Effector memory CD4-positive, alpha-beta T cell (primary cell): Measurements from ENCODE around the gene RIMS3.

Experiments used
- DNase-seq, 3 donors: peaks; one replicate each; pipeline ENCODE4 v3.0.0-alpha.2; 2020
- H3K27ac ChIP-seq: 2 replicates; pipeline ENCODE4 v1.7.0; 2013; ENCODE audit warnings: mild to moderate bottlenecking, low read length, moderate library complexity; ENCODE audit not compliant: insufficient read depth, poor library complexity, severe bottlenecking
- H3K27me3 ChIP-seq: replicated peaks from 2 replicates; pipeline ENCODE4 v1.7.0; 2013; ENCODE audit warnings: mild to moderate bottlenecking, low read length; ENCODE audit not compliant: insufficient read depth, control insufficient read depth, poor library complexity, severe bottlenecking
- H3K36me3 ChIP-seq: 2 replicates; pipeline ENCODE4 v1.7.0; 2013; ENCODE audit warnings: mild to moderate bottlenecking, low read length, moderate library complexity; ENCODE audit not compliant: control insufficient read depth, insufficient read depth
- H3K4me1 ChIP-seq: 2 replicates; pipeline ENCODE4 v1.7.0; 2013; ENCODE audit warnings: low read length, mild to moderate bottlenecking; ENCODE audit not compliant: control insufficient read depth, insufficient read depth, poor library complexity, severe bottlenecking
- H3K4me3 ChIP-seq: 2 replicates; pipeline ENCODE4 v1.7.0; 2013; ENCODE audit warnings: low read length, low read depth, mild to moderate bottlenecking; ENCODE audit not compliant: insufficient read depth, poor library complexity, severe bottlenecking
- H3K9me3 ChIP-seq: 2 replicates; pipeline ENCODE4 v1.7.0; 2013; ENCODE audit warnings: mild to moderate bottlenecking, low read length, moderate library complexity; ENCODE audit not compliant: control insufficient read depth
- total RNA-seq, 3 donors: gene quantifications; one replicate each; lab custom pipeline; 2026; lab: John Stamatoyannopoulos, UW

The RIMS3 gene
- total RNA-seq: 3.5 to 4.8 (median 4.5) reads per million in 3 donors

DNA sequence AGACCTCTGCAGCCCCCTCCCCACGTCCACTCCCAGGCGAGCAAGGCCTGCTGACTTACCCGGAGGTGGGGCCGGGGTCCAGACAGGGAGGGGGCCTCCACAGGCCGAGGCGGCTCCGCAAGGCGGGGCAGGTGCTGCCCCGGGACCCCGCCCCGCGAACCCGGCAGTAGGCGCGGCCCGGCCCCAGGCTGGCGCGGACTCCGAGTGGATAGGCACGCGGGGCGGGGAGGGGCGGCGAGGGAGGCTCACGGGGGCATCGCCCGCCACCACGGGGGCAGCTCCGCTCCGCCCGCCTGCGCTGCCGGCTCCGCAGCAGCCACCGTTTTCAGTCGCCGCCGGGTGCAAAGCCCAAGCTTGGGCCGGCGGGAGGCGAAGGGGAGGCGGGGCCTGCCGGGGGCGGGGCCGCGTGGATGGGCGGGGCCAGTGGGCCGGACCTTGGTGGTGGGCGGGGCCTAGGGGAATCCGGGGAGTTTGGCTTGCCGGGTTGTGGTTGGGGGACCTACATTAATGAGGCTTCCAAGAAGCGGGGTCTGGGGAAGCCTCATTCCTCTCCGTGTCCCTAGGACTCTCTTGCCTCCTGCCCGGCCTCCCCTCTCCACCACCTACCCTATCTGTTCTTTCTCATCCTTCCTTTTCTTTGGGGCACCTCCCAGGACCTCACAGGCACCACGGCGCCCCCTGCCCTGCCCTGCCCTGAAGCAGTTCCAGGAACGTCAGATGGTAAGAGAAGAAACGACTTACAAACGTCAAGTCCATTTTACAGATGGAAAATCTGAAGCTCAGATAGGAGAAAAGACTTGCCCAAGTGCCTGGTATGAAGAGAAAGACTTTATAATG, at the start of gene RIMS3:
TSS of gene RIMS3 (minus strand) at position 348 of the 837 bp plus-strand sequence. CDS start 23,757 bp downstream, outside the sequence.
- peak; percentile 77 to 81 (median 79) for DNase-seq
- Histone ChIP-seq H3K4me1 (peaks cover 12% of the 10 kb centered on the region), H3K27me3 (no peaks in the 10 kb centered on the region), H3K36me3 (no peaks in the 10 kb centered on the region), H3K27ac (no peak within 1 kb of the TSS), H3K9me3 (no peaks in the 10 kb centered on the region), H3K4me3 (peak within 1 kb of the TSS; percentile 65)

DNA sequence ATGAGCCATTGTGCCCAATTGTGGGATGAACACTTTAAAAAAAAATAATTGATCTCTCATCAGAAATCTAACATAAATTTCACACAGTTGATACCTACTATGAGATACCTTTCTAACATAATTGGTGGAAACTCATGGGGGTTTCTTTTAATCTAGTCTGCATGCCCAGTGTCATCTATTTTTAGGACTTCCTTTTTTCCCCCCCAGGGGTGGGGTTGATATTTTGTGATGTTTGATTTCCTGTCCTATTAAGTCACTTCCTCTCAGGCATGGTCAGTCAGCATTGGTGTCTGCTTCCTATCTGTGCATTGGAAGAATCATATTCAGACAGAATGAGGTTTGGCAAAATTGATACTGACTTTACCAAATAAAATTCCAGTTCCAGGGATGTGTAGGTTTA, 47.5 kb upstream of the RIMS3 start:
- H3K27ac ChIP-seq: no peak overlapping the region
- DNase-seq: no peak

DNA sequence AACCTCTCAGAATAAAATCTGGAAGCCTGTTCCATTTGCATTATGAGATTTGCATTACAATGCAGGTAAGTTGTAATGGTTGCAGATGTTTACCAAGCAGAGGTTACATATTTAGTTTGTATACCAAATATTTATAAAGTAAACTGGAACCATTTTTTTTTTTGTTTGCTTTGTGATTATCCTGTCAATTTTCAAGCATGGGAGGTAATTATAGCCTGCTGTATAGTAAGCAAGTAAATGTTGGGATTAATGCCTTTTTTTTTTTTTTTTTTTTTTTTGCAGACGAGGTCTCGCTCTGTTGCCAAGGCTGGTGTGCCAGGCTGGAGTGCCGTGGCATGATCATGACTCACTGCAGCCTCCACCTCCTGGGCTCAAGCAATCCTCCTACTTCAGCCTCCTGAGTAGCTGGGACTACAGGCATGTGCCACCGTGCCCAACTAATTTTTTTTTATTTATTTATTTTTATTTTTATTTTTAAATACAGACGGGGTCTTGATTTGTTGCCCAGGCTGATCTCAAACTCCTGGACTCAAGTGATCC, 47.0 kb upstream of the RIMS3 start:
- H3K27ac ChIP-seq: no peak overlapping the region
- H3K36me3 ChIP-seq: no peaks in the 10 kb centered on the region
- H3K27me3 ChIP-seq: no peaks in the 10 kb centered on the region
- no peak overlapping the region for H3K4me3 ChIP-seq
- peaks cover 14% of the 10 kb centered on the region for H3K4me1 ChIP-seq
- no peak for DNase-seq
- H3K9me3 ChIP-seq: no peaks in the 10 kb centered on the region

More for the DNA sequence above, 47.5 kb upstream of the RIMS3 start:
- Histone ChIP-seq H3K4me3 (no peak overlapping the region), H3K9me3 (no peaks in the 10 kb centered on the region), H3K27me3 (no peaks in the 10 kb centered on the region), H3K4me1 (peaks cover 14% of the 10 kb centered on the region), H3K36me3 (no peaks in the 10 kb centered on the region)

DNA sequence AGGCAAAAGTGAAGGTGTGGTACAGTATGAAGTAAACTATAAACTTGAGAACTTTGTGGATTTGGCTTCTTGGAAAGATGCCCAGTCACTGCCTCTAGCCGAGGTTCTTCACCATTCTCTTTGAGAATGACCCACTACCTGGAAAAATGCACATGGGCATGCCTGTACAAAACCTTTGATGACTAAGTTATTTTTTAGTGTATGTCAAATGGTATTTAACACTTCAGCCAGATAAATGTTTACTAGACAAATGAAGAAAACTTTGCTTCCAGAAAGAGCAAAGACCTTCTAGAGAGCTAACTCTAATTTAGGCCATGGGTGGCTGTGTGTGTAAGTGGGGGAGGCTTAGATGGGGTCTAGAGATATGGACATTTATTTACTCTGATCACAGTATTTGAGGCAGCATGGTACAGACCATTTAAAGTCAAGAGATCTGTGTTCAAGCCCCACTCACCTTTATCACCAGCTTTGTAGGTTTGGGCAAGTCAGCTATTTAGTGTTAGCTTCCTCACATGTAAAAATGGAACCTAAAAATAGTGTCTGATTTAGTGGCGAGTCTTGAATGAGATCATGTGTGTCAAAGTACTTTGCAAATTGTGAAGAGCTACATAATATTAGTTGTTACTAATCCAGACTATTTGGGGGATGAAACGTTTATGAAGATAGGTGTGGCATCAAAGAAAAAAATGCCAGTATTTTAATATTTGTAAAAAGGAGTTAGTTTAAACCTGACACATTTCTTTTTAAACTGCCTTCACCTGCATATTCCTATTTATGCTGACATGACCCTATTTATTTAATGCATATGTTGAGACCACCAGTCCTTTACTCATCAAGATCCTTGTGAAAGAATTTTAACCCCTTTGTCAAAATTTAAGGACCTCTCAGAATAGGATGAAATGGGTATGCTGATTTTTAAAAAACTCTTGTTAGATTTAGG, 46.3 kb upstream of the RIMS3 start:
- Histone ChIP-seq H3K27me3 (no peaks in the 10 kb centered on the region), H3K4me1 (peaks cover 14% of the 10 kb centered on the region)

DNA sequence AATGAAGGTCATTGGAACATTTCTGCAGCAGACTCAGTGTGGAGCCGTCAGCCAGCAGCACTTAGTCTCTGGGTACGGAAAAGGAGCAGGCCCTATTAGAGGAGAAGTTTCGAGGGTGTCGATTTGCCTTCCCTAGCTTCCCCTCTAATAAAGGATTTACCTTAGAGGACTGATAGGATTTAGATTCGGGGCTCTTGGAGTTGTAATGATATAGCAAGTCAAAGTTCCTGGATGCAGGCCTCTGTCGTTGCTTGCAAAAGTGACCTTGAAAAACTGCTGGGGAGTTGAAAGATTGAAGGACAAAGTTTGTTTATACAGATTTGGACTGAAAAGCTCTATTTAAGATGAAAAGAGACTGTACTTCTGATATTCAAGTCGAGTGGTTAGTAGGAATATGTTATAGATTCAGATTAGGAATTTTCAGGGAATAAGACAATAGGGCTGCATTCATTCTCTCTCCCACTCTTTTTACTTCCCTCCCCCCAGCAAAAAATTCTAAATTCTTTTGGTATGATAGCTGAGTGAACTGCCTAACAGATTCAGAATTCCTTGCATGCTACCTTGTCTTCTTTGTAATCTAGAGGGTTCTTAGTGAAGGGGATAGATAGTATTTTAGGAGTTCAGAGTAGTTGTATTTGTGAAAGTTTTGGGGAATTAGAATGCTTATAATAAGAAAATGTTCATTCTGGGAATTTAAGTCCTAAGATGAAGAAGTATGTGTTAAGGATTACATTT, 45.3 kb upstream of the RIMS3 start:
- H3K36me3 ChIP-seq: no peaks in the 10 kb centered on the region
- no peak for DNase-seq
- H3K27me3 ChIP-seq: no peaks in the 10 kb centered on the region
- H3K27ac ChIP-seq: no peak overlapping the region
- H3K4me3 ChIP-seq: no peak overlapping the region
- no peaks in the 10 kb centered on the region for H3K9me3 ChIP-seq
- H3K4me1 ChIP-seq: peaks cover 14% of the 10 kb centered on the region

More for the DNA sequence above, 46.3 kb upstream of the RIMS3 start:
- Histone ChIP-seq H3K4me3 (no peak overlapping the region), H3K9me3 (no peaks in the 10 kb centered on the region), H3K36me3 (no peaks in the 10 kb centered on the region), H3K27ac (no peak overlapping the region)
- no peak for DNase-seq

DNA sequence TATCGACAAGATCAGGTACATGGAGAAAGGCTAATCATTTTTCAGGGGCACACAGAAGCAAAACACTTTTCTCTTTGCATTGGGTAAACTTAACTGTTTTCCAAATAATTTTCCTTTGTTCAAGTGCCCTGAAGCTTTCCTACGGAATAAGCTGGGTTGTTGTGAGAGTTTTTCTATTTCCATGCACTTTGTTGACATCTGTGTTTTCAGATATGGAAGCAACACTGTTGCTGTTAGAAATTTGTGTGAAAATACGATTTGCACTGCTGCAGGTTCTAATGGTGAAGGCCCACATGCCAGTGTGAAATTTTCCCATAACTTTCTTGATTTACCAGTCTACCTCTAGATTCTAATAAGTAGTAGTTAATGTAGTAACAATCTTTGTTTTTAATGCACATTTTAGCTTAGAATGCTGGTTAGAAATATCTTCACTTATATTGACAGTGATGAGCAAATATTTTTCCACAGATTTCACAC, 44.4 kb upstream of the RIMS3 start:
- Histone ChIP-seq H3K9me3 (no peaks in the 10 kb centered on the region), H3K27ac (peak overlapping the region; percentile 69), H3K36me3 (no peaks in the 10 kb centered on the region), H3K4me1 (peaks cover 14% of the 10 kb centered on the region), H3K27me3 (no peaks in the 10 kb centered on the region), H3K4me3 (peak overlapping the region; percentile 53)
- no peak for DNase-seq

DNA sequence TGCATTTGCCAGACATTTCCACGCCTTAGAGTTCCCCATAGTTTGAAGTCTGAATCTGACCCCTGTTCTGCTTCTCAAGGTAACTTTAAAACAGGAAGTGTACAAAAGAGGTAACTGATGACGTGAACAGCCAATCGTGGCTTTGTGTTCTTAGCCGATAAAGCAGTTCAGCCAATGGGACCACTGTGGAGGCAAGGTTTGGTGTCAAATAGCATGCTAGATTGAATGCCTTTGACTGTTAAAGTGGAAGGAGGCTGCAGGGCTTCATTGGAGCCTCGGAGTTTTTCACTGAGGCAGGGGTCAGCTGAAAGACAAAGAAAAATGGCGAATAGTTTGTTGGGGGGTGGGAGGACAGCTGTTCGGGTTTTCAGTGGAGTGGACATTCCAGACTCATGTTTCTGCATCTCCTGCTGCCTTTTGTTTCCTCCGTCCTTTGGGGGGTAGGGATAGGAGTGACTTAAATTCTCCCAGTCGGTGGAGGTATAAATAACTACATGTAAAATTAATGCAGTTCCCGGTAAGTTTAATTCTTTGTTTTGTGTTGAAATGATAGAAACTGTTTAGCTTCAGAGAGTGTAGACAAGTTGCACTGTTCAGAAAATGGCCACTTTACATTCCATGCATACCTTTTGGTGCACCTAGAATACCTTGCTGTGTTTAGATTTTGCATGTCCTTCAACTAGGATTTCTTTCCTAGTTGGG, 43.8 kb upstream of the RIMS3 start:
- Histone ChIP-seq H3K4me3 (peak overlapping the region; percentile 53), H3K27ac (peak overlapping the region; percentile 69), H3K9me3 (no peaks in the 10 kb centered on the region), H3K4me1 (peaks cover 14% of the 10 kb centered on the region), H3K36me3 (no peaks in the 10 kb centered on the region), H3K27me3 (no peaks in the 10 kb centered on the region)
- peak; percentile 60 to 75 (median 63) for DNase-seq

DNA sequence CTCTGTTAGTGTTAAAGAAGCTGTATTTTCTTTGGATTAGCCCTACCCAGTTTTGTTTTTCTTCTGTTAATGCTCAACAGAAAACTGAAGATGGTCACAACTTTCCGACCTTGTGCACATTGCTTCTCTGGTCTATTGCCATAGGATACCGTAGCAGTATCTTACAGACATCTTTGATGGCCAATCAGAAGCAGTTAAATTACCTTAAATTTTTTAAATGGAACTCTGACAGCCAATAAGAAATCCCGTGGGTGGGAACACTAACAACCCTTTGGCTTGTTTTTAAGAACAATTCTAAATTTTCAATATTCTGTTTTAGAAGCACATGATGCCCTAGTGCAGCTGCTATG, 43.2 kb upstream of the RIMS3 start:
- Histone ChIP-seq H3K4me1 (peaks cover 14% of the 10 kb centered on the region), H3K4me3 (peak overlapping the region; percentile 53), H3K36me3 (no peaks in the 10 kb centered on the region), H3K9me3 (no peaks in the 10 kb centered on the region), H3K27ac (peak overlapping the region; percentile 69), H3K27me3 (no peaks in the 10 kb centered on the region)
- DNase-seq: no peak

DNA sequence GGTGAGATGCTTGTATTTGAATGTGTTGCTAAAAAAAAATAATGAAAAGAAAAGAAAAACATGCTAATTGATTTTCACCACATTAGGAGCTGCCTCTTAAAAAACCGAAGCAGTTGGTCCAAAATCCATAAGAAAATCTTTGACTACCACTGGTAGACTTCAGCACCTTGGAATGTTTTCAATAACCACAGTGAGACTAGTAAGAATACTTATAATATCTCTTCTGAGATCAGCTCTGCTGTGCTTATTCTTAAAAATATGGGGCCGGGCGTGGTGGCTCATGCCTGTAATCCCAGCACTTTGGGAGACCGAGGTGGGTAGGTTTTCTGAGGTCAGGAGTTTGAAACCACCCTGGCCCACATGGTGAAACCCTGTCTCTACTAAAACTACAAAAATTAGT, 41.1 kb upstream of the RIMS3 start:
- Histone ChIP-seq H3K36me3 (no peaks in the 10 kb centered on the region), H3K27ac (no peak overlapping the region)

More for the DNA sequence above, 41.1 kb upstream of the RIMS3 start:
- no peaks in the 10 kb centered on the region for H3K27me3 ChIP-seq
- H3K4me3 ChIP-seq: no peak overlapping the region
- H3K9me3 ChIP-seq: no peaks in the 10 kb centered on the region
- DNase-seq: no peak
- H3K4me1 ChIP-seq: peaks cover 6% of the 10 kb centered on the region
